ENCODE results near the gene SOX8.

The SOX8 gene

DNA sequence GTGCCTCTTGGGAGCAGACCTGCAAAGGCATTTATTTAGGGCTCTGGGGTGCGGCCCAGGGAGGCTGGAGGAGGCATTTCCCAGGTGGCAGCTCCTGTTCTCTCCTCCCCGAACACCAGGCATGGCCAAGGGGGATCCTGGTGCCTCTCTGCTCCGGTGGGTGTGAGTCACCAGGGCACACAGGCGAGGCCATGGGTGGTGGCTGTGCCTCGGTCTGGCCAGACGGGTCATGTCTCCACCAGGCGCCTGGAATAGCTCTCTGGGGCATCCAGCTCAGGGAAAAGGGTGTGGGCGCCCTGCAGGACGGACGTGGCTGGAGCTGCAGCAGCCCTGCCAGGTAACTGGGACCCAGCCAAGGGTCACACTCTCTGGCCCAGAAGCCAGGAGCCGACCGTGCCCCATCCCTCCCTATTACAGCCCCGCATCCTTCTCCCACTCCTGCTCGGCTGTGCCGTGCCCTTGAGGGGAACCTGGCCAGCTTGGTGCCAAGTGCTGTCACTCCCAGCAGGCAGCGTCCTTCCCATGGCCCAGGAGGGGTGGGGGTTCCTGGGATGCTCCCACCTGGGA, 25.8 kb downstream of the SOX8 start:
- no peak overlapping the region for H3K27ac ChIP-seq

DNA sequence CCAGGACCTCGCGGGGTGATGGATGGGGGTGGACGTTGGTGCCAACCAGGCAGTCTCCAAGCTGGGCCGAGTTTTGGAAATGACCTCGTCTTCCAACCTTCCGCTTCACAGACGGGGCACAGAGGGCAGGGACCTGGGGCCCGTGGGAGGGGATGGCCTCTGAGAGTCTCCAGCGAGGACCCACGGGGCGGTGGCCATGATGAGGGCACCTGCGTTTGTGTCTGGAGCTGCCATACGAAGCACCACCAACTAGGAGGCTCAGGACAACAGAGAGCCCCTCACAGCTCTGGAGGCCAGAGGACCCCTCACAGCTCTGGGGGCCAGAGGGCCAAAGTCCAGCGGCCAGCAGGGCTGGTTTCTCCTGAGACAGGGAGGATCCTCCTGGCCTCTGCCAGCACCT, 26.5 kb downstream of the SOX8 start:
- TF ChIP-seq CTCF (conservative IDR thresholded peaks at IDR 0.05): no peak
- H3K27ac ChIP-seq: no peak overlapping the region

More for the DNA sequence above, 25.8 kb downstream of the SOX8 start:
- TF ChIP-seq CTCF (conservative IDR thresholded peaks at IDR 0.05): no peak

DNA sequence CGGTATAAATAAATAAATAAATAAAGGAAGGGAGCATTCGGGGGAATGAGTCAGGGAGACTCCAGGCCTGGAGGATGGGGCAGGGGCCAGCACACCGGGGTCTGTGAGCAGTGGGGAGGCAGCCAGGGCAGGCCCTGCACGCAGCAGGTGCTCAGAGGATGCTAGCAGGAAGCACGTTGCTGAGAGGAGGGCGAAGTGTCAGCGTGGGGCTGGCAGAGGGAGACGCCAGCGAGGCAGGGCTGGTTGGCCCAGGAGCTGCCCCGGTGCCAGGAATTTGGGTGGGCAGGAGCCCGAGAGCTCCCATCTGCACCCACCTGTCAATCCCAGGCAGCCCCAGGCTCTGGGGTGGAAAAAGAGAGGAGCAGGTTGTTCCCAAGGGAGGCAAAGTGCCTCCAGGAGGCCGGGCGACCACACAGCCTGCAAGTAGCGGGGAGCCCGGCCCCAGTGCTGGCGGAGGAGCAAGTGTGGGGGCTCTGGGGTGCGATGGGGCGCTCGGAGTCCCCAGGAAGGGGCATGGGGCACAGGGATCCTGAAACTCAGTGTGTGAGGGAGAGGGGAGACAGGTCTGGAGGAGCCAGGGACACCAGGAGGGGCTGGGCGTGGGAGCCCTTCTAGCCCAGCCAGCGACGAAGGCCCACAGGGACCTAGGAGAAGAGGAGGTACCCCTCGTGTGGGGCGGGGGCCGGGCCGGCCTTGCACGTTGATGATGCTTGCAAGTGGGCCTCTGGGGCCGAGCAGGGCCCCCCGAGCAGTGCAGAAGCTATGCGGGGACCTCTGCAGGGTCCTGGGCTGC, 28.0 kb downstream of the SOX8 start:
- no peak for TF ChIP-seq CTCF (conservative IDR thresholded peaks at IDR 0.05)

GRCh38 chr16:1010251-1010650, 28.7 kb downstream of the SOX8 start:
- no peak for TF ChIP-seq CTCF (conservative IDR thresholded peaks at IDR 0.05)
- H3K27ac ChIP-seq: no peak overlapping the region

More for the DNA sequence above, 28.0 kb downstream of the SOX8 start:
- H3K27ac ChIP-seq: no peak overlapping the region

- TF ChIP-seq CTCF (conservative IDR thresholded peaks at IDR 0.05): no peak
- H3K27ac ChIP-seq: no peak overlapping the region
Observed at GRCh38 chr16:1010815-1011214, 29.2 kb downstream of the SOX8 start.

DNA sequence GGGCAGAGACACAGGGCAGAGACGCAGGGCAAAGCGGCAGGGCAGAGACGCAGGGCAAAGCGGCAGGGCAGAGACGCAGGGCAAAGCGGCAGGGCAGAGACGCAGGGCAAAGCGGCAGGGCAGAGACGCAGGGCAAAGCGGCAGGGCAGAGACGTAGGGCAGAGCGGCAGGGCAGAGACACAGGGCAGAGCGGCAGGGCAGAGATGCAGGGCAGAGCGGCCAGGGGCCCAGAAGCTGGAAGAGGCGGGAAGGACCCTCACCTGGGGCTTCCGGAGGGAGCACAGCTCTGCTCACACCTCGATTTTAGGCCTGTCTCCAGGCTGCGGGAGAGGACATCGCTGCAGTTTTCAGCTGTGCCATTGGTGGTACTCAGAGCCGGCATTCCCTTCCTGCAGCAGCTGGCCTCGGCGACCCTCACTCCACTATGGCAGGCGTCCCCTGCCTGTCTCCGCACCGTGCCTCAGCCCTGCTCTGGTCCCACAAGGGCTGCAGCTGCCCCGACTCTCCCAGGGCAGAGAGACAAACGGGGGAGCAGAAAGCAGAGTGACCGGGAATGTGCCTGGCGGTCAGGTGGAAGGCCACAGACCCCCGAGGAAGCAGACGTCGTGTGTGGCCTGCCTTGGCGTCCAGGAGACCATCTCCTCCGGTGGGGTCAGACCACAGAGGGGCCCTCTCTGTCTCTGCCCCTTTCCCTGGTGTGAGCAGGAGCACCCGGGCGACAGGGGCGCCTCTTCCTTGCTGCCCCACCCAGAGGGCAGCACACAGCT, 29.9 kb downstream of the SOX8 start:
- H3K27ac ChIP-seq: no peak overlapping the region
- TF ChIP-seq CTCF (conservative IDR thresholded peaks at IDR 0.05): no peak

DNA sequence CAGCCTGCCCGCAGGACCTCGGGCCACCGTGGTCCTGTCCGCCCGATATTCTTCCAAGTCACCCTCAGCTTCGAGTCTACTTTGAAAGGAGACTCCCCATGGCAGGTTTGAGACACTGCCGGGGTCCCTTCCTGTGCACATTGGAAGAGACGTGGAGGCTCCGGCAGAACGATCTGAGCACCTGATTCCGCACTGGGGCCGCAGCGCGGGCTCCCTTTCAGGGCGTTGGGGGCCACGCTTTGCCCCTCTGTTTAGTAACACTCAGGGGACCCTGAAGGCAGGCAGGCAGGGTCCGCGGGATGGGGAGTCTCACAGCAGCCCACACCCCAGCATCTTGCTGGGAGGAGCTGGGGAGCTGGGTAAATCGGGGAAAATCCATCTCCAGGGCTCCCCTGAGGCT, 30.6 kb downstream of the SOX8 start:
- H3K27ac ChIP-seq: no peak overlapping the region
- no peak for TF ChIP-seq CTCF (conservative IDR thresholded peaks at IDR 0.05)
